ENCODE measurements around the gene CNOT4.
A peak's percentile ranks its signal among the peaks of the same experiment; 100 is the strongest.

The CNOT4 gene

GRCh38 chr7:135321556-135321955, 188.3 kb downstream of the CNOT4 start:
- TF ChIP-seq ZBTB7A (IDR thresholded peaks at IDR 0.05; ENCODE audit: low read depth) (no peak), TEAD4 (IDR thresholded peaks at IDR 0.05) (no peak), EP300 (IDR thresholded peaks at IDR 0.05; ENCODE audit: borderline replicate concordance) (no peak), YY1 (IDR thresholded peaks at IDR 0.05; ENCODE audit: low read depth) (no peak), TCF12 (IDR thresholded peaks at IDR 0.05; ENCODE audit: low read depth) (no peak), CEBPB (IDR thresholded peaks at IDR 0.05) (no peak), EGR1 (IDR thresholded peaks at IDR 0.05) (no peak)
- TF ChIP-seq, protein P1, sequence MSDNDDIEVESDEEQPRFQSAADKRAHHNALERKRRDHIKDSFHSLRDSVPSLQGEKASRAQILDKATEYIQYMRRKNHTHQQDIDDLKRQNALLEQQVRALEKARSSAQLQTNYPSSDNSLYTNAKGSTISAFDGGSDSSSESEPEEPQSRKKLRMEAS (IDR thresholded peaks at IDR 0.05), result no peak
- TF ChIP-seq, protein P2, sequence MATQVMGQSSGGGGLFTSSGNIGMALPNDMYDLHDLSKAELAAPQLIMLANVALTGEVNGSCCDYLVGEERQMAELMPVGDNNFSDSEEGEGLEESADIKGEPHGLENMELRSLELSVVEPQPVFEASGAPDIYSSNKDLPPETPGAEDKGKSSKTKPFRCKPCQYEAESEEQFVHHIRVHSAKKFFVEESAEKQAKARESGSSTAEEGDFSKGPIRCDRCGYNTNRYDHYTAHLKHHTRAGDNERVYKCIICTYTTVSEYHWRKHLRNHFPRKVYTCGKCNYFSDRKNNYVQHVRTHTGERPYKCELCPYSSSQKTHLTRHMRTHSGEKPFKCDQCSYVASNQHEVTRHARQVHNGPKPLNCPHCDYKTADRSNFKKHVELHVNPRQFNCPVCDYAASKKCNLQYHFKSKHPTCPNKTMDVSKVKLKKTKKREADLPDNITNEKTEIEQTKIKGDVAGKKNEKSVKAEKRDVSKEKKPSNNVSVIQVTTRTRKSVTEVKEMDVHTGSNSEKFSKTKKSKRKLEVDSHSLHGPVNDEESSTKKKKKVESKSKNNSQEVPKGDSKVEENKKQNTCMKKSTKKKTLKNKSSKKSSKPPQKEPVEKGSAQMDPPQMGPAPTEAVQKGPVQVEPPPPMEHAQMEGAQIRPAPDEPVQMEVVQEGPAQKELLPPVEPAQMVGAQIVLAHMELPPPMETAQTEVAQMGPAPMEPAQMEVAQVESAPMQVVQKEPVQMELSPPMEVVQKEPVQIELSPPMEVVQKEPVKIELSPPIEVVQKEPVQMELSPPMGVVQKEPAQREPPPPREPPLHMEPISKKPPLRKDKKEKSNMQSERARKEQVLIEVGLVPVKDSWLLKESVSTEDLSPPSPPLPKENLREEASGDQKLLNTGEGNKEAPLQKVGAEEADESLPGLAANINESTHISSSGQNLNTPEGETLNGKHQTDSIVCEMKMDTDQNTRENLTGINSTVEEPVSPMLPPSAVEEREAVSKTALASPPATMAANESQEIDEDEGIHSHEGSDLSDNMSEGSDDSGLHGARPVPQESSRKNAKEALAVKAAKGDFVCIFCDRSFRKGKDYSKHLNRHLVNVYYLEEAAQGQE (IDR thresholded peaks at IDR 0.05; ENCODE audit: low read depth), result no peak

- TF ChIP-seq TAF1 (IDR thresholded peaks at IDR 0.05; ENCODE audit: low read depth) (no peak), CEBPB (IDR thresholded peaks at IDR 0.05) (0 out of 2 replicates have a peak, but pooled peaks have one; percentile 8), EP300 (IDR thresholded peaks at IDR 0.05; ENCODE audit: borderline replicate concordance) (no peak), RAD21 (IDR thresholded peaks at IDR 0.05; ENCODE audit: low read depth) (no peak), TEAD4 (IDR thresholded peaks at IDR 0.05) (no peak), FOXM1 (IDR thresholded peaks at IDR 0.05; ENCODE audit: borderline replicate concordance, low read depth) (no peak), YY1 (IDR thresholded peaks at IDR 0.05; ENCODE audit: low read depth) (0 out of 2 replicates have a peak, but pooled peaks have one; percentile 33), TCF12 (IDR thresholded peaks at IDR 0.05; ENCODE audit: low read depth) (no peak), USF1 (IDR thresholded peaks at IDR 0.05) (no peak), ZBTB7A (IDR thresholded peaks at IDR 0.05; ENCODE audit: low read depth) (0 out of 2 replicates have a peak, but pooled peaks have one; percentile 58), EGR1 (IDR thresholded peaks at IDR 0.05) (no peak), NFIC (IDR thresholded peaks at IDR 0.05) (peak; percentile 90)
- TF ChIP-seq, protein P2 (IDR thresholded peaks at IDR 0.05; ENCODE audit: low read depth), result no peak
- TF ChIP-seq, protein P1 (IDR thresholded peaks at IDR 0.05), result no peak
Measured at GRCh38 chr7:135320268-135320667, 189.6 kb downstream of the CNOT4 start.

GRCh38 chr7:135317676-135318325, 192.1 kb downstream of the CNOT4 start:
- TF ChIP-seq, protein P1 (IDR thresholded peaks at IDR 0.05), result no peak
- no peak for TF ChIP-seq FOXM1 (IDR thresholded peaks at IDR 0.05; ENCODE audit: borderline replicate concordance, low read depth)
- no peak for TF ChIP-seq TEAD4 (IDR thresholded peaks at IDR 0.05)
- no peak for TF ChIP-seq TCF12 (IDR thresholded peaks at IDR 0.05; ENCODE audit: low read depth)
- no peak for TF ChIP-seq CREB1 (IDR thresholded peaks at IDR 0.05; ENCODE audit: low read depth)
- no peak for TF ChIP-seq USF1 (IDR thresholded peaks at IDR 0.05)
- no peak for TF ChIP-seq RAD21 (IDR thresholded peaks at IDR 0.05; ENCODE audit: low read depth)

DNA sequence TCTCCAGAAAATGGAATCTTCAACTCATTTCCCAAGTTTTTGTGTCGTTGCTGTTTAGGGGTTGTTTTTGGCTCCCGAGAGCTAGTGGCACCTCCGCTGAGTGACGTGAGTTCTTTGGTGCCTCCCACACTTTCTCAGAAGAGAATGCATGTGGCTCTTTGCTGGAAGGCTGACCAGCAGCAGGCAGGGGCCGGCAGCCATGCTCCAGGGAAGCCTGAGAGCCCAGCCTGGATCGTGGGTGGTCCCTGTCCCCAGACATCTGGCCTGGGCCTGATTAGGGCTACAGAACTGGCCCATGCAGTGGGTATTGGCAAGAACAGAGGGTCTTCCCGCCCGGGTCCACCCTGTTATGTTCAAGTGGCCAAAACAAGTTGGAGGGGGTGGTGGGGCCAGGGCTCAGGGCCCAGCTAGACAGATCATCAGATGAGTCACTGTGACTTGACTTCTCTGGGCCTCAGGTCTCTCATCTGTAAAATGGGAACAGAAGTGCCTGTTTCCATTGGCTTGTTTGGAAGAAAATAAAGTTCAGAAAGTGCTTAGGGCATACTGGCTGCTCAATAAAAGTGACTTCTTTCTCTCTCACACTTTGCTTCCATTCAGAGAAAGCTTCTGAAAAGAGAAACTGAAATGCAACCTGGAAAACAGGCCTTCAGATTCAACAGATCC, 193.1 kb downstream of the CNOT4 start:
- no peak for TF ChIP-seq TAF1 (IDR thresholded peaks at IDR 0.05; ENCODE audit: low read depth)
- TF ChIP-seq, protein P1 (IDR thresholded peaks at IDR 0.05), result no peak
- no peak for TF ChIP-seq EP300 (IDR thresholded peaks at IDR 0.05; ENCODE audit: borderline replicate concordance)
- no peak for TF ChIP-seq USF1 (IDR thresholded peaks at IDR 0.05)
- TF ChIP-seq EGR1 (IDR thresholded peaks at IDR 0.05), result no peak
- no peak for TF ChIP-seq FOXM1 (IDR thresholded peaks at IDR 0.05; ENCODE audit: borderline replicate concordance, low read depth)
- TF ChIP-seq, protein P2 (IDR thresholded peaks at IDR 0.05; ENCODE audit: low read depth), result no peak
- no peak for TF ChIP-seq RAD21 (IDR thresholded peaks at IDR 0.05; ENCODE audit: low read depth)
- no peak for TF ChIP-seq TCF12 (IDR thresholded peaks at IDR 0.05; ENCODE audit: low read depth)
- no peak for TF ChIP-seq ZBTB7A (IDR thresholded peaks at IDR 0.05; ENCODE audit: low read depth)
- TF ChIP-seq YY1 (IDR thresholded peaks at IDR 0.05; ENCODE audit: low read depth), result no peak
- TF ChIP-seq CREB1 (IDR thresholded peaks at IDR 0.05; ENCODE audit: low read depth), result no peak
- no peak for TF ChIP-seq TEAD4 (IDR thresholded peaks at IDR 0.05)
- TF ChIP-seq CEBPB (IDR thresholded peaks at IDR 0.05), result no peak
- no peak for TF ChIP-seq NFIC (IDR thresholded peaks at IDR 0.05)
